Activated CD8-positive, alpha-beta T cell treated with anti-CD3 and anti-CD28 coated beads for 36 hours (primary cell): Measurements from ENCODE around the gene WWC1. TPM values are rescaled to one million over a fixed set of nuclear protein-coding genes. Genes with fewer than 3 reads are reported as not detected.

ENCODE experiments used
- ATAC-seq: fragments of 200-7000 bp; cut with Tn5 transposase; one replicate; pipeline ENCODE4 v1.10.0; 2021; ENCODE audit warnings: mild to moderate bottlenecking, moderate library complexity
- CTCF ChIA-PET: fragments of 350-600 bp; sonication (Branson Sonifier 250); formaldehyde crosslinking; loops from one replicate; lab custom pipeline; 2021; ENCODE audit warnings: antibody characterized with exemption; lab: Charles Lee
- POLR2A ChIA-PET: fragments of 350-600 bp; sonication (Branson Sonifier 250); formaldehyde crosslinking; loops from one replicate; lab custom pipeline; 2021; ENCODE audit warnings: antibody characterized with exemption; lab: Charles Lee
- DNase-seq: peaks from one replicate; pipeline ENCODE4 v3.0.0-alpha.2; 2020
- H3K27ac Mint-ChIP-seq: one replicate; pipeline ENCODE4 v1.8.0; 2021; ENCODE audit warnings: mild to moderate bottlenecking, mixed read lengths
- H3K27me3 Mint-ChIP-seq: one replicate; pipeline ENCODE4 v1.8.0; 2021; ENCODE audit warnings: mixed read lengths
- H3K36me3 Mint-ChIP-seq: one replicate; pipeline ENCODE4 v1.8.0; 2021; ENCODE audit warnings: low read depth, mixed read lengths
- H3K4me1 Mint-ChIP-seq: one replicate; pipeline ENCODE4 v1.8.0; 2021; ENCODE audit warnings: low read depth, mixed read lengths
- H3K4me3 Mint-ChIP-seq: one replicate; pipeline ENCODE4 v1.8.0; 2021; ENCODE audit warnings: mild to moderate bottlenecking, moderate library complexity, mixed read lengths
- H3K9me3 Mint-ChIP-seq: one replicate; pipeline ENCODE4 v1.8.0; 2021; ENCODE audit warnings: mixed read lengths
- intact Hi-C: fragments of 100-400 bp; cut with micrococcal nuclease; formaldehyde crosslinking; loops from one replicate; pipeline ENCODE4 v1.10.0; 2022
- total RNA-seq, 2 experiments: library from RNA; stranded (reverse); gene quantifications; one replicate each; pipeline ENCODE4 v1.2.3, GENCODE V29; 2021
- TF ChIP-seq, protein P1 (sequence below): fragments of 200-600 bp; IDR thresholded peaks from one replicate; pipeline ENCODE4 v1.8.0; 2022; ENCODE audit warnings: antibody characterized with exemption, mild to moderate bottlenecking

The WWC1 gene
- total RNA-seq, 2 experiments from 2014 or later = 0.45 to 0.47 TPM

DNA sequence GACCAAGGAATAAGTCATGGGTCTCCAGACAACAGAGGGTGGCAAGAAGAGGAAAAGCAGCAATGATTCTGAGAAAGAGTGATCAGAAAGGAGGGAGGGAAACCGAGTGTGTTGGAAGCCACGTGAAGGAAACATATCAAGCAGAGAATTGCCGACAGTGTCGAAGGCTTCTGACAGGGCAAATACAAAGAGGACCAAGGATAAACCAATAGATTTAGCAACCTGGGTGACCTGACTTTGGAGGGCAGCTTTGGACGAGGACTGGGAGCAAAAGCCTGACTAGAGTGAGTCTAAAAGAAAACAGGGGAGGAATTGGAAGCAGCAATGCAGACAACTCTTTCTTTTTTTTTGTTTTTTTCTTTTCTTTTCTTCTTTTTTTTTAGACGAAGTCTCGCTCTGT, 83.8 kb downstream of the WWC1 start:
- intact Hi-C loops = no loop called here
- peaks cover 3% of the 10 kb centered on the region for H3K4me1 Mint-ChIP-seq
- CTCF ChIA-PET = interaction anchor here (0.7 kb wide), 1 partner anchor 94 kb away, joined by 4 read pairs; no protein-coding TSS in a partner anchor

DNA sequence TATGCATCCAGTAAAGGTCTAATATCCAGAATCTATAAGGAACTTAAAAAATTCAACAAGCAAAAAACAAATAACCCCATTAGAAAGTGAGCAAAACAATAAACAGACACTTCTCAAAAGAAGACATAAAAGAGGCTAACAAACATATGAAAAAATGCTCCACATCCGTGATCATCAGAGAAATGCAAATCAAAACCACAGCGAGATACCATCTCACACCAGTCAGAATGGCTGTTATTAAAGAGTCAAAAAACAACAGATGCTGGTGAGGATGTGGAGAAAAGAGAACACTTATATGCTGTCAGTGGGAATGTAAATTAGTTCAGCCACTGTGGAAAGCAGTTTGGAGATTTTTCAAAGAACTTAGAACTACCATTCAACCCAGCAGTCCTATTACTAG, 86.1 kb downstream of the WWC1 start:
- POLR2A ChIA-PET = no interaction called here
- no peaks in the 10 kb centered on the region for H3K9me3 Mint-ChIP-seq
- CTCF ChIA-PET = no interaction called here
- TF ChIP-seq, protein P1, sequence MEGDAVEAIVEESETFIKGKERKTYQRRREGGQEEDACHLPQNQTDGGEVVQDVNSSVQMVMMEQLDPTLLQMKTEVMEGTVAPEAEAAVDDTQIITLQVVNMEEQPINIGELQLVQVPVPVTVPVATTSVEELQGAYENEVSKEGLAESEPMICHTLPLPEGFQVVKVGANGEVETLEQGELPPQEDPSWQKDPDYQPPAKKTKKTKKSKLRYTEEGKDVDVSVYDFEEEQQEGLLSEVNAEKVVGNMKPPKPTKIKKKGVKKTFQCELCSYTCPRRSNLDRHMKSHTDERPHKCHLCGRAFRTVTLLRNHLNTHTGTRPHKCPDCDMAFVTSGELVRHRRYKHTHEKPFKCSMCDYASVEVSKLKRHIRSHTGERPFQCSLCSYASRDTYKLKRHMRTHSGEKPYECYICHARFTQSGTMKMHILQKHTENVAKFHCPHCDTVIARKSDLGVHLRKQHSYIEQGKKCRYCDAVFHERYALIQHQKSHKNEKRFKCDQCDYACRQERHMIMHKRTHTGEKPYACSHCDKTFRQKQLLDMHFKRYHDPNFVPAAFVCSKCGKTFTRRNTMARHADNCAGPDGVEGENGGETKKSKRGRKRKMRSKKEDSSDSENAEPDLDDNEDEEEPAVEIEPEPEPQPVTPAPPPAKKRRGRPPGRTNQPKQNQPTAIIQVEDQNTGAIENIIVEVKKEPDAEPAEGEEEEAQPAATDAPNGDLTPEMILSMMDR = no peak
- no peaks in the 10 kb centered on the region for H3K27me3 Mint-ChIP-seq
- no peaks in the 10 kb centered on the region for H3K36me3 Mint-ChIP-seq
- no peak for ATAC-seq
- H3K4me3 Mint-ChIP-seq = no peak overlapping the region
- H3K4me1 Mint-ChIP-seq = peaks cover 3% of the 10 kb centered on the region
- intact Hi-C loops = no loop called here
- DNase-seq = no peak
- no peak overlapping the region for H3K27ac Mint-ChIP-seq

More for the DNA sequence above, 83.8 kb downstream of the WWC1 start:
- H3K27ac Mint-ChIP-seq = no peak overlapping the region
- no peak overlapping the region for H3K4me3 Mint-ChIP-seq
- no peak for ATAC-seq
- H3K9me3 Mint-ChIP-seq = no peaks in the 10 kb centered on the region
- POLR2A ChIA-PET = no interaction called here
- TF ChIP-seq, protein P1 = no peak
- no peaks in the 10 kb centered on the region for H3K36me3 Mint-ChIP-seq
- no peak for DNase-seq
- peaks cover 3% of the 10 kb centered on the region for H3K27me3 Mint-ChIP-seq

DNA sequence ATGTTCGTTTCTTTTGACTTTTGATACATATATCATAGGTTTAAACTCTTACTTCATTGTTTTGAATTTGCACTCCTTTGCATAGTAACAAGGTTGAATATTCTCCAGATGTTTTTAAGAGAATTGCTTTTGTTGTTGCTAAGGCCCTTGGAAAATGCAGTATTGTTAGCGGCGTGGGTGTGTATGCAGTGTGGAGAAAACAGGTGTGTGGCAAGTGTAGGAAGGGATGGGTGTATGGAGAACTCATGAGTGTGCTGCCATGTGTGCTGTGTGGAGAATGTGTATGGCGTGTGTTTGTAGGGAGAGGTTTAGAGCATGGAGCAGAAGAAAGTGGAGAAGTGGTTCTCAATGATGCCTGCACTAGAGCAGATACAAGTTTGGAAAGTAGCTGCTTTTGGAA, 87.3 kb downstream of the WWC1 start:
- ChIA-PET CTCF (no interaction called here), POLR2A (no interaction called here)
- no peak overlapping the region for H3K4me3 Mint-ChIP-seq
- TF ChIP-seq, protein P1 = no peak
- H3K27ac Mint-ChIP-seq = no peak overlapping the region
- DNase-seq = no peak
- H3K9me3 Mint-ChIP-seq = no peaks in the 10 kb centered on the region
- H3K36me3 Mint-ChIP-seq = no peaks in the 10 kb centered on the region
- intact Hi-C loops = no loop called here
- H3K4me1 Mint-ChIP-seq = peaks cover 7% of the 10 kb centered on the region
- no peaks in the 10 kb centered on the region for H3K27me3 Mint-ChIP-seq
- no peak for ATAC-seq

DNA sequence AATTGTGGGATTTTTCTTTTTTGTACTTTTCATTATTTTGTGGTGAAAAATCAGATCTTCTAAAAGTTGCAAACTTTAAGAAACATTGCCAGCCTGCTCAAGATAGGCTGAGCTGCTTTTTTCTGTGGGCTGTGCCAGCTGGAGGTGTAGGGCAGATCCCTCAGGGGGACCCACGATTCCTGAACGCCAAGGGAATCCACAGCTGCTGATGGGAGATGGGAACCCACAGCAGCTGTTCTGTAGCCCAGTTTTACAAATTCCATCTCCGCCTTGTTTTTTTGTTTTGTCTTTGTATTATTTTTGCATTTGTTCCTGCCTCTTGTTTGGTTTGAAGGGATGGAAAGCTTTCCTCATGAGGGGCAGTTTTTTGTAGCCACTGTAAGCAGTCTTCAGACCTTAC, 91.0 kb downstream of the WWC1 start:
- H3K27ac Mint-ChIP-seq = no peak overlapping the region
- intact Hi-C loops = no loop called here

DNA sequence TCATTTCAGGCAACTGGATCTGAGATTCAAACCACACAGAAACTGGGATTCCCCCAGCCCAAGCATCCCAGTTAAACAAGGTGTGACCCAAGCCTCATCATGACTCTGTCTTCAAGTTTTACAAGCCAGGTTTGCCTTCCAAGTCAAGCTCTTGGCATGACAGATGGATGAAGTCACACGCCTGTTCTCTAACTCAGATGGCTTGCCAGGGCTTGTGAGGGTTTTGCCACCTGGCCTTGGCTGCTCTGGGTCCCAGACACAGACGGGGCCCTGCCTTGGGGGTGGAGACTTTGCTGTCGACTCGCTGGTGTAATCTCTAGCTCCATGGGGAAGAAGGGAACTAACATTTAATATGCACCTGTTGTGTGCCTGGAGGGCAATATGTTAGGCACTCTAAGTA, 99.0 kb downstream of the WWC1 start:
- no peak for DNase-seq
- H3K4me1 Mint-ChIP-seq = no peaks in the 10 kb centered on the region
- no peak overlapping the region for H3K27ac Mint-ChIP-seq
- peaks cover 8% of the 10 kb centered on the region for H3K27me3 Mint-ChIP-seq
- no peak overlapping the region for H3K4me3 Mint-ChIP-seq
- intact Hi-C loops = no loop called here
- peaks cover 13% of the 10 kb centered on the region for H3K9me3 Mint-ChIP-seq
- ChIA-PET CTCF (no interaction called here), POLR2A (no interaction called here)
- no peak for ATAC-seq
- TF ChIP-seq, protein P1 = no peak
- H3K36me3 Mint-ChIP-seq = peaks cover 3% of the 10 kb centered on the region

More for the DNA sequence above, 91.0 kb downstream of the WWC1 start:
- Mint-ChIP-seq H3K27me3 (no peaks in the 10 kb centered on the region), H3K4me3 (no peak overlapping the region), H3K9me3 (peaks cover 10% of the 10 kb centered on the region), H3K36me3 (peaks cover 3% of the 10 kb centered on the region), H3K4me1 (peaks cover 5% of the 10 kb centered on the region)
- DNase-seq = no peak
- POLR2A ChIA-PET = no interaction called here
- TF ChIP-seq, protein P1 = no peak
- ATAC-seq = no peak
- CTCF ChIA-PET = no interaction called here
